ENCODE measurements around the gene SERPINB2. TPM values are rescaled to one million over a fixed set of nuclear protein-coding genes. Genes with fewer than 3 reads are reported as not detected.

The SERPINB2 gene
- total RNA-seq, 1 donor from 2014 or later = 4.1 TPM

- no peaks in the 10 kb centered on the region for H3K27me3 ChIP-seq (ENCODE audit: control insufficient read depth, insufficient read depth, low read length)
- no peak for DNase-seq (ENCODE audit: low read depth)
- H3K36me3 ChIP-seq (ENCODE audit: control insufficient read depth, insufficient read depth, low read length) = no peaks in the 10 kb centered on the region
- H3K4me3 ChIP-seq (ENCODE audit: low read depth, low read length) = no peak overlapping the region
- TF ChIP-seq, protein P1, sequence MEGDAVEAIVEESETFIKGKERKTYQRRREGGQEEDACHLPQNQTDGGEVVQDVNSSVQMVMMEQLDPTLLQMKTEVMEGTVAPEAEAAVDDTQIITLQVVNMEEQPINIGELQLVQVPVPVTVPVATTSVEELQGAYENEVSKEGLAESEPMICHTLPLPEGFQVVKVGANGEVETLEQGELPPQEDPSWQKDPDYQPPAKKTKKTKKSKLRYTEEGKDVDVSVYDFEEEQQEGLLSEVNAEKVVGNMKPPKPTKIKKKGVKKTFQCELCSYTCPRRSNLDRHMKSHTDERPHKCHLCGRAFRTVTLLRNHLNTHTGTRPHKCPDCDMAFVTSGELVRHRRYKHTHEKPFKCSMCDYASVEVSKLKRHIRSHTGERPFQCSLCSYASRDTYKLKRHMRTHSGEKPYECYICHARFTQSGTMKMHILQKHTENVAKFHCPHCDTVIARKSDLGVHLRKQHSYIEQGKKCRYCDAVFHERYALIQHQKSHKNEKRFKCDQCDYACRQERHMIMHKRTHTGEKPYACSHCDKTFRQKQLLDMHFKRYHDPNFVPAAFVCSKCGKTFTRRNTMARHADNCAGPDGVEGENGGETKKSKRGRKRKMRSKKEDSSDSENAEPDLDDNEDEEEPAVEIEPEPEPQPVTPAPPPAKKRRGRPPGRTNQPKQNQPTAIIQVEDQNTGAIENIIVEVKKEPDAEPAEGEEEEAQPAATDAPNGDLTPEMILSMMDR (IDR thresholded peaks at IDR 0.05; ENCODE audit: insufficient read depth, low read length, poor library complexity, severe bottlenecking) = no peak
Observed at GRCh38 chr18:63906056-63906455, 18.6 kb downstream of the SERPINB2 start.

DNA sequence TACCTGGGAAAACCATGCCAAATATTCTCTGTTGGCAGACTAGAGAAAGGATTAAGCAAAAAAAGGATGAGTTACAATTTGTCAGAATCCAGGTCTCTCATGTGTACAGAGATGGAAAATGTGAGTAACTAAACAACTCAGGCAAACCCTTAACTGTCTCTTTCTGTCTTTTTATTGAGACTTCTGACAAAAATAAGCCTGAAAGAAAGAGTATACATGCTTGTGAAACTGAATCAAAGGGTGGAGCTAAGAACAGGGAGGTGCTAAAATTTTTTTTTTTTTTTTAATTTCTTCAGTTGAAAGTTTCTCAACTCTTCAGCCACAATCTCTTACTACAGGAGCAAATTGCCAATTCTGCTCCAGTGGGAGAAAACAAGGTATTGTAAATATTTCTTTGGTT, 20.2 kb downstream of the SERPINB2 start, which contains the start of gene SERPINB10:
Gene SERPINB10, plus strand, starts transcription at position 295 of the 400 bp plus-strand sequence. CDS start 7,553 bp downstream, outside the sequence.
- TF ChIP-seq, protein P1 (IDR thresholded peaks at IDR 0.05; ENCODE audit: insufficient read depth, low read length, poor library complexity, severe bottlenecking) = no peak
- no peak for DNase-seq (ENCODE audit: low read depth)
- Histone ChIP-seq H3K4me3 (ENCODE audit: low read depth, low read length) (no peak within 1 kb of the TSS), H3K36me3 (ENCODE audit: control insufficient read depth, insufficient read depth, low read length) (no peaks in the 10 kb centered on the region), H3K27me3 (ENCODE audit: control insufficient read depth, insufficient read depth, low read length) (no peaks in the 10 kb centered on the region)

- no peaks in the 10 kb centered on the region for H3K36me3 ChIP-seq (ENCODE audit: control insufficient read depth, insufficient read depth, low read length)
- TF ChIP-seq, protein P1 (IDR thresholded peaks at IDR 0.05; ENCODE audit: insufficient read depth, low read length, poor library complexity, severe bottlenecking) = no peak
- no peak overlapping the region for H3K4me3 ChIP-seq (ENCODE audit: low read depth, low read length)
- no peak for DNase-seq (ENCODE audit: low read depth)
- no peaks in the 10 kb centered on the region for H3K27me3 ChIP-seq (ENCODE audit: control insufficient read depth, insufficient read depth, low read length)
Observed at GRCh38 chr18:63908858-63909257, 21.4 kb downstream of the SERPINB2 start.

DNA sequence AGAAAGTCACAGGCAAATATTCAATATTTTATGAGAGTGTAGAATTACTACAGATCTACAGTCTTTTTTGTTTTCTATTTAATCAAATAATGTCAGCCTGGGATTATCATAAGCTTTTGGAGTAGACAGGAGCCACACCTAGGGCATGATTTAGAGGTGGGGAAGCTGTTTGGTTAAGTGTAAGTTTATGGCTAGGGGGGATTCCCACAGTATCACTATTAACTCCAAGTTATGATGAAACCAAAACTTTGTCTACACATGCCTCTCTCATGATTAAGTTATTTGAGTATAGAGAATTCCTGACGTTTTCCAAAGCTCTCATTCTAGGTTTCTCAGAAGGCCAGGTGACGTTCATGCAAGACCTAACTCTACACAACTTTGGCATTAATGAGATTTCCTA, 22.4 kb downstream of the SERPINB2 start:
- Histone ChIP-seq H3K27me3 (ENCODE audit: control insufficient read depth, insufficient read depth, low read length) (no peaks in the 10 kb centered on the region), H3K4me3 (ENCODE audit: low read depth, low read length) (no peak overlapping the region), H3K36me3 (ENCODE audit: control insufficient read depth, insufficient read depth, low read length) (no peaks in the 10 kb centered on the region)
- DNase-seq (ENCODE audit: low read depth) = no peak
- TF ChIP-seq, protein P1 (IDR thresholded peaks at IDR 0.05; ENCODE audit: insufficient read depth, low read length, poor library complexity, severe bottlenecking) = no peak

- Histone ChIP-seq H3K4me3 (ENCODE audit: low read depth, low read length) (no peak overlapping the region), H3K36me3 (ENCODE audit: control insufficient read depth, insufficient read depth, low read length) (no peaks in the 10 kb centered on the region), H3K27me3 (ENCODE audit: control insufficient read depth, insufficient read depth, low read length) (no peaks in the 10 kb centered on the region)
- TF ChIP-seq, protein P1 (IDR thresholded peaks at IDR 0.05; ENCODE audit: insufficient read depth, low read length, poor library complexity, severe bottlenecking) = no peak
- DNase-seq (ENCODE audit: low read depth) = no peak
Observed at GRCh38 chr18:63917817-63918216, 30.3 kb downstream of the SERPINB2 start.

DNA sequence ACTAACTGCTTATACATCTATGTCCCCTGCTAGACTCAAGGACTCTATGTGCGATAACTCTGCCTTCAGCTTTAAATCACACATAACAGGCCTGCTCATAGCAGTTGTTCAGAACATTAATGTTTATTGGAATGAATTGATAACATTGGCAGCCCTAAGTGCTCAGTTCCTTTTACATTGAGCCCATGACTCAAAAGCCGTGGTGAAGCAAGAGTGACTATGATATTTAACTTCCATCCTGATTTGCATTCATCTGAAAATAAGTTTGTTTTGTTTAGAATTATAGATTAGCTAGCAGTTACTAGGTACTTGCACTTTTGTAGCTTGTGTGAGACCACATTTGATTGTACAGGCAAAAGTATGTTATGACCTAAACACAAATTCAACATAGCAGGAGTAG, 34.5 kb downstream of the SERPINB2 start:
- H3K27me3 ChIP-seq (ENCODE audit: control insufficient read depth, insufficient read depth, low read length) = no peaks in the 10 kb centered on the region
- H3K4me3 ChIP-seq (ENCODE audit: low read depth, low read length) = no peak overlapping the region
- TF ChIP-seq, protein P1 (IDR thresholded peaks at IDR 0.05; ENCODE audit: insufficient read depth, low read length, poor library complexity, severe bottlenecking) = no peak
- no peaks in the 10 kb centered on the region for H3K36me3 ChIP-seq (ENCODE audit: control insufficient read depth, insufficient read depth, low read length)
- no peak for DNase-seq (ENCODE audit: low read depth)

All from kidney epithelial cell (primary cell).